Neuron (in vitro differentiated cells): ENCODE measurements around the gene MAP3K9.
A peak's percentile ranks its signal among the peaks of the same experiment; 100 is the strongest.
"Not testable (repeated sequence)": the region's sequence is repeated elsewhere in the genome, so short reads cannot be mapped to it uniquely, and the experiment has no call there.

Experiments used
- H2AFZ ChIP-seq: one replicate; pipeline ENCODE4 v1.6.1; 2013; ENCODE audit warnings: low read depth, mild to moderate bottlenecking, inconsistent platforms, low read length, moderate library complexity
- H3K27me3 ChIP-seq: one replicate; pipeline ENCODE4 v1.6.1; 2013; ENCODE audit warnings: low read length; ENCODE audit not compliant: insufficient read depth
- H3K36me3 ChIP-seq: one replicate; pipeline ENCODE4 v1.6.1; 2013; ENCODE audit warnings: low read length; ENCODE audit not compliant: insufficient read depth
- H3K4me1 ChIP-seq: one replicate; pipeline ENCODE4 v1.6.1; 2013; ENCODE audit warnings: low read length; ENCODE audit not compliant: insufficient read depth
- H3K4me3 ChIP-seq: 2 replicates; pipeline ENCODE4 v1.5.1; 2013; ENCODE audit warnings: mild to moderate bottlenecking, low read length, moderate library complexity
- H3K9me3 ChIP-seq: one replicate; pipeline ENCODE4 v1.6.1; 2013; ENCODE audit warnings: low read length

Gene MAP3K9

DNA sequence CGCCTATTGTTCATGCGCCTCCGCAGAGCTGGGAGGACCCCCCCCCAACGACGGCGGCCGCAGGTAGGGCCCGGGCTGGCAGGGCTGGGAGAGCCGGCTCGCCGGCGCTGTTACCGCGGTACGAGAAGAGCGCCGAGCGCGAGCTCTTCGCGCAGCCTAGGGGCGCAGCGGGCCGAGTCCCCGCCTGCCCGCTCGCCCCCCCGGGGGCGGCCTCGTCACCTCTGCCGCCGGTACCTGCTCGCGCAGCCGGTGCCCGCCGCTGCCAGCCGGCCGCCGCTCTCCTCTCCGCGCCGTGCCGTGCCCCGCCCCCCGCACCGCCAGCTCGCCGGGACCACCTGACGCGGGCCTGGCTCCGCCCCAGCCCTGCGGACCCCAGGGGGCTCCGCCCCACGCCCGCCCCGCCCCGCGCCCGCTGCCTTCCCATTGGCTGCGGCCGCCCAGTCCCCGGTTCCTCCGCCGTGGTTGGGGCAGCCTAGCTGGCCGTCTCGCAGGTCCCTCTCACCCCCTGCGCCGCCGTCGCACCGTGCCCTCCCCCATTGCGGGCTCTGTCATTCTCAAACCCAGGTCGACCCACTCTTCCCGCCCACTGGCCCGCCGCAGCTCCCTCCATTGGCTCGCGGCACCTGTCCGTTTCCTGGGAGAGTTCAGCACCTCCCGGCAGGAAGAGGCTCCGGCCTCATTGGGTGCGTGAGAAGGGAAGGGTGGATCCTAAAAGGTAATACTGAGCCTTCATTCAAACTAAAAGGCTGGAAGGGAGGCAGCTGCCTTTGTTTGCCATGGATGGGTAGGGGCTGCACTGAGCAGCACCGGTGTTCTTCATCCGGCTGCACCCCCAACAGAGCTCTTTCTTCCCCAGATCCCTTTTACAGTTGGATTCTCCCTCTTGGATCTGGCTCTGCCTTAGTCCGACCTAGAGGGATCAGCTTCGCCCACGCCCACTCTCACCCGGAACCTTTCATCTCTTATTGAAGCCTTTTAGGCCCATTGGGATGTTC lies at the start of gene MAP3K9:
Gene MAP3K9, minus strand, starts transcription at position 289 of the 995 bp plus-strand sequence. CDS start 342 bp downstream, outside the sequence.
- Histone ChIP-seq H3K4me3 (peak within 1 kb of the TSS; percentile 87), H2AFZ (peak within 1 kb of the TSS; percentile 83), H3K36me3 (no peaks in the 10 kb centered on the region), H3K27me3 (no peaks in the 10 kb centered on the region), H3K9me3 (no peaks in the 10 kb centered on the region), H3K4me1 (peaks cover 10% of the 10 kb centered on the region)

DNA sequence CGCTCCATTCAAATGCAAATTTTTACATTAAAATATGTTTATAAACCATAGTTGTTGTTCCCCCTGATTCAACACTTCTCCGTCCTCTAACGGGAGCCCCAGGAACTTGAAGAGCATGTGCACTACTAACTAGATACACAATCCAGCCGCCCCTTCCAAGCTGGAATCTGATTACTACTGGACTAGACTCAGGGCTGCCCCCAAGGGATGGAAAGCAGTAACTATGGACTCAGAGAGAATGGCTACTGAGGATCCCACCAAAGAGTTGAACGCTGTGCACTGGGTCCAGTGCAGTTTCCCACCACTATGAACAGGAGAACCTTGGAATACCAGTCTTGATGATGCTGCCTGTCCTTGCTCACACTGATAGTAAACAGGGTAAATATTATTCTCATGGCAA lies 49.3 kb upstream of the MAP3K9 start:
- no peak overlapping the region for H2AFZ ChIP-seq
- H3K4me3 ChIP-seq: no peak overlapping the region
- no peaks in the 10 kb centered on the region for H3K9me3 ChIP-seq
- no peaks in the 10 kb centered on the region for H3K4me1 ChIP-seq
- no peaks in the 10 kb centered on the region for H3K36me3 ChIP-seq
- no peaks in the 10 kb centered on the region for H3K27me3 ChIP-seq

DNA sequence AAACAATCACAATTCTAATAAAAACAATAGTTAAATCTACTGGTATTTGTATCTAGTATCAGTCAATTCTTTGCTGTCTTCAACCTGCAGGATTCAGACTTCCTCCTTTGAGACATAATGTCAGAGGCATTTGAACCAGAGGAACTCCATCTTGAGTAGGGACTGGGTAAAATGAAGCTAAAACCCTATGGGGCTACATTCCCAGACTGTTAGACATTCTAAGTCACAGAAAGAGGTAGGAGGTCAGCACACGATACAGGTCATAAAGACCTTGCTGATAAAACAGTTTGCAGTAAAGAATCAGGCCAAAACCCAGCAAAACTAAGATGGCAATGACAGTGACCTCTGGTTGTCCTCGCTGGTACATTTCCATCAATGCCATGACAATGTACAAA lies 48.2 kb upstream of the MAP3K9 start:
- Histone ChIP-seq H3K4me1 (no peaks in the 10 kb centered on the region), H3K36me3 (no peaks in the 10 kb centered on the region), H3K27me3 (no peaks in the 10 kb centered on the region), H3K4me3 (no peak overlapping the region), H3K9me3 (no peaks in the 10 kb centered on the region), H2AFZ (no peak overlapping the region)

DNA sequence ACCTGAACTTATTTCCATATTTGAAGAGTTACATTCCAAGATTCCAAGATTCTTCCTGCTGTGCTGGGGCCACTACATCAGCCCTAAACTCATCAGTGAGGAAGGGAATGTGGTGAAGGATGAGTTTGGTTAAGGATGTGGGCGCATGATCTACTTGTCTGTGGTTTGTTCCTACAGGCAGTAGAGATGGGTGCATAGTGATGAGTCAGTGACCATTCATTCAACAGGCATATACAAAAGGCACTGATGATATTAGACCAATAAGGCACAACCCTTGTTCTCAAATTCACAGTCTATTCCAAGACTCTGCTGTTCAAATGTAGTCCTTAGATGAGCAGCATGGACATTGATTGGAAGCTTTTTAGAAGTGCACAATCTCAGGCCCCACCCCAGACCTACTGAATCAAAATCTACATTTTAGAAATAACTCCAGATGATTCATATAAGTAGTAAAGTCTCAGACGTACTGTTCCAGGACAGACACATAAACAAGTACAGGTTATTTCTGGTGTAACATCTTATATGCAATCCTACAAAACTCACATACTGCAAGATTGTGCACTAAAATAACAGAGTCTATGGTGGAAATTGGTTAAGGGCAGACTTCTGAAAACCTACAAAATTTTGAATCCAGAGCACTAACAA lies 47.7 kb upstream of the MAP3K9 start:
- no peak overlapping the region for H2AFZ ChIP-seq
- no peaks in the 10 kb centered on the region for H3K27me3 ChIP-seq
- no peaks in the 10 kb centered on the region for H3K4me1 ChIP-seq
- no peak overlapping the region for H3K4me3 ChIP-seq
- no peaks in the 10 kb centered on the region for H3K9me3 ChIP-seq
- H3K36me3 ChIP-seq: no peaks in the 10 kb centered on the region

DNA sequence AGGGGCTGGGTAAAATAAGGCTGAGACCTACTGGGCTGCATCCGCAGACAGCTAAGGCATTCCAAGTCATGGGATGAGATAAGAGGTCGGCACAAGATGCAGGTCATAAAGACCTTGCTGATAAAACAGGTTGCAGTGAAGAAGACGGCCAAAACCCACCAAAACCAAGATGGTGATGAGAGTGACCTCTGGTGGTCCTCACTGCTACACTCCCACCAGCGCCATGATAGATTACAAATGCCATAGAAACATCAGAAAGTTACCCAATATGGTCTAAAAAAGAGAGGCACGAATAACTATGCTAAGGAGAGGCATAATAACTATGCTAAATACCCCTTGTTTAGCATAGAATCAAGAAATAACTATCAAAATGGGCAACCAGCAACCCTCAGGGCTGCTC lies 46.2 kb upstream of the MAP3K9 start:
- Histone ChIP-seq H2AFZ (no peak overlapping the region), H3K9me3 (no peaks in the 10 kb centered on the region), H3K27me3 (peaks cover under 1% of the 10 kb centered on the region), H3K4me1 (no peaks in the 10 kb centered on the region), H3K4me3 (no peak overlapping the region), H3K36me3 (no peaks in the 10 kb centered on the region)

DNA sequence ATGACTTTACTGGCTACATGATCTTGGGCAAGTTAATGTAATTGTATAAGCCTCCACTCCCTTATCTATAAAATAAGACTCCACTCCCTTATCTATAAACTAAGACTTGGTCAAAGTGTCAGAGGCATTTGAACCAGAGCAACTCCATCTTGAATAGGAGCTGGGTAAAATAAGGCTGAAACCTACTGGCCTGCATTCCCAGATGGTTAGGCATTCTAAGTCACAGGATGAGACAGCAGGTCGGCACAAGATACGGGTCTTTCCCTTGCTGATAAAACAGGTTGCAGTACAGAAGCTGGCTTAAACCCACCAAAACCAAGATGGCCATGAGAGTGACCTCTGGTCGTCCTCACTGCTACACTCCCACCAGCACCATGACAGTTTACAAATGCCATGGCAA lies 44.3 kb upstream of the MAP3K9 start:
- not testable (repeated sequence) for H3K4me3 ChIP-seq, H3K9me3 ChIP-seq, H3K36me3 ChIP-seq, H3K27me3 ChIP-seq, H2AFZ ChIP-seq, H3K4me1 ChIP-seq

DNA sequence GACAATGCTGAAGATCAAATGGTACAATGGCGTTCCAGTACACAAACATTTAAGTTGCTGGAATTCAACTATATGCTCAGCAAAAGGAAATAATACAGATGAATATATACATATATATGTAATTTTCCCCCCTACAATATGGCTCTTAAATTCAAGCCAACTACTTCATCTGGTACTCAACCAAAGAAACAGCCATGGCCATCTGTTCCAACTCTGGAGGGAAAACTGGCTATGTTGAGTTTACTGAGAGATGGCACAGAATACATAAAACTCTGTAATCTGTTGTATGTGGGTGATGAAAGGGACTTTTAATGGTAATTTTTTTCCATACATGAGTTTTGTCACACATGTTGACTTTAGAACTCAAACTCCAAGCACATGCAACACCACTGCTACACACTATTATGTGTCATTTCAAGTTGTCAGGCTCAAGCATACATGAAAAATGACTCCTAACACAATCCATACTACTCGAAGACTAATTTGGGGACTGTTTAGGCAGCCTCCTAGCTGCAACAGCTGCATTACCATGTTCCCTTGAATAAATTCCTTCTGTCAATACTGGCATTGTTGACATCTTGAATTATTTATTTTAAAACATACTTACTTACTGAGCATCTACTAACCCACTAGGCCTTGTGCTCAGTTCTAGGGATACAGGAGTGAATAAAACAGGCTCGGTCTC lies 38.2 kb upstream of the MAP3K9 start:
- Histone ChIP-seq H3K4me3 (no peak overlapping the region), H3K9me3 (no peaks in the 10 kb centered on the region), H3K36me3 (no peaks in the 10 kb centered on the region), H3K27me3 (peaks cover 2% of the 10 kb centered on the region), H2AFZ (no peak overlapping the region), H3K4me1 (no peaks in the 10 kb centered on the region)

DNA sequence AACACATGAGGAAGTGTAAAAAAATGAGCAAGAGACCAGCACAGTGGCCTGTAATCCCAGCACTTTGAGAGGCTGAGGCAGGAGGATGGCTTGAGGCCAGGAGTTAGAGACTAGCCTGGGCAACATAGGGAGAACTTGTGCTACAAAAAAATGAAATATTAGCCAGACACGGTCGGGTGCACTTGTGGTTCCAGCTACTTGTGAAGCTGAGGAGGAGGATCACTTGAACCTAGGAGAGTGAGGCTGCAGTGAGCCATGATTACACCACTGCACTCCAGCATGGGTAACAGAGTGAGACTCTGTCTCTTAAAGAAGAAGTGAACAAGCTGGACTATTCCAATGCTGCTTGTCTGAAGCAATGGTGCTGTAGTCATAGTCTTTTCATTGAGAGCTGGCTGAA lies 36.3 kb upstream of the MAP3K9 start:
- no peaks in the 10 kb centered on the region for H3K4me1 ChIP-seq
- H2AFZ ChIP-seq: no peak overlapping the region
- peaks cover 2% of the 10 kb centered on the region for H3K27me3 ChIP-seq
- H3K36me3 ChIP-seq: no peaks in the 10 kb centered on the region
- no peak overlapping the region for H3K4me3 ChIP-seq
- peaks cover 2% of the 10 kb centered on the region for H3K9me3 ChIP-seq

DNA sequence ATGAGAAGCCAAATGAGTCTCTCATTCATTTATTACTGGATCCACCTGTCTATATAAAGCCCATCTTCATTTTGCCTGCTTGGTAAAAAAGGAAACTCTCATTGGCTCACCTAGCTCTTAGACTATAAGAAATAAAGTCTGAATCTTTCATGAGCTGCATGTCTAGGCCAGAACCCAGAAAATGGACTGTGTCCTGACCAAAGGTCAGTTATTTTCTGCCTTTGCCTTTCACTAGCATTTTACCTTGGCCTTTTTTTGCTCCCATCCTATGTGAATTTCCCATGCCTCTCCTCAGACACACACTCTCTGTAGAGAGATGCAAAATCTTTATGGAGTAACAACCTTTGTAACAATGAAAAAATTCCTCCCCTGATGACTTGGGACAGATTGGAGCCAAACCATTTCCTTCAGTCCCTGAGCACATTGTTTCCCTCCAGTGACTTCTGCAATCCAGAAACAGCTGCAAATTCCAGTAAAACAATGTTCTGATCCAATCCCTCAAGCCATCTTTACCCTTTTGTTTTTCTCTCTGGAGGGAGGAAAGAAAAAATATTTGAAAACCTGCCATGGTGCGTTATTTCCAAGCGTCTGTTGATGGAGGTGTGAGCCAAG lies 33.6 kb upstream of the MAP3K9 start:
- no peaks in the 10 kb centered on the region for H3K27me3 ChIP-seq
- H2AFZ ChIP-seq: no peak overlapping the region
- H3K4me3 ChIP-seq: no peak overlapping the region
- H3K36me3 ChIP-seq: no peaks in the 10 kb centered on the region
- H3K4me1 ChIP-seq: no peaks in the 10 kb centered on the region
- H3K9me3 ChIP-seq: peaks cover 2% of the 10 kb centered on the region

DNA sequence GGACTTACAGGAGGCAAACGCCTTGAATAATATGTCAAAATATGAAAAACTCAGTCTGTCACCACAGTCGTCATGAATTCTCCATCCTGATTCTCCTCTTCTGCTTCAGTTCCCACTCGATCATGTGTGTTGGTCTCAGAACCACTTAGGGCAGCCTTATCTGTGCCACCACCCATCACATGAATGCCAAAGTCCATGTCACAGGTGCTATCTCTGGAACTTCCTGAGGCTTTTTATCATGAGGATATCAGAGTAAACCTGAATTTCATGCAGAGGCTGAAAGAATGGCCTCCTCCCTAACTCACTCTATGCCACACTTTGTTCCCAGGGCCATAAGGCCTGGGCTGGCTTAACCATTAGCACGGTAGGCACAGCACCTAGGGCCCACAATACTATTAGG lies 28.8 kb upstream of the MAP3K9 start:
- Histone ChIP-seq H3K4me3 (no peak overlapping the region), H3K4me1 (no peaks in the 10 kb centered on the region), H3K27me3 (no peaks in the 10 kb centered on the region), H3K9me3 (peaks cover 2% of the 10 kb centered on the region), H3K36me3 (no peaks in the 10 kb centered on the region), H2AFZ (no peak overlapping the region)

DNA sequence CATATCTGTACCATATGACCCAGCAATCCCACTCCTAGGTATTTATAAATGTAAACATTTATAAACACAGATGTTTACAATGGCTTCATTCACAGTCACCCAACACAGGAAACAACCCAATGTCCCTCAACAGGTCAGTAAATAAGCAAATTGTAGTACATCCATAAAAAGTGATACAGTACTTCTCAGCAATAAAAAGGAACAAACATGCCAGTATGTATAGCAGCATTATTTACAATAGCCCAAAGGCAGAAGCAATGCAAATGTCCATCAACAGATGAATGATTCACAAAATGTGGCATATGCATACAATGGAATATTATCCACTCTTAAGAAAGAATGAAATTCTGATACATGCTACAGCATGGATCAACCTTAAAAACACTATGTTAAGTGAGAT lies 27.6 kb upstream of the MAP3K9 start:
- no peaks in the 10 kb centered on the region for H3K36me3 ChIP-seq
- H3K27me3 ChIP-seq: no peaks in the 10 kb centered on the region
- peaks cover 2% of the 10 kb centered on the region for H3K9me3 ChIP-seq

DNA sequence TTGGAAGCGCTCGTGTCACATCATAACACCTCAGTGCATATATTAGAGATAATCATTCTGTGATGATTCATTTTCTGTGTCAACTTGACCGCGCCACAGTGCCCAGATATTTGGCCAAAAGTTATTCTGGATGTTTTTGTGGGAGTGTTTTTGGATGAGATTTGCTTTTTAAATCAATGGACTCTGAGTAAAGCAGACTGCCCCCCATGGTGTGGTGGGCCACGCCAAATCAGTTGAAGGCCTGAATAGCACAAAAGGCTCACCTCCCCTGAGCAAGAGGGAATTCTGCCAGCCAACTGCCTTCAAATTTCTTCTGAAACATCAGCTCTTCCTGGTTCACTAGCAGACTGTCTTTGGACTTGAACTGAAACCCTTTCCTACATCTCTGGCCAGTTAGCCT lies 24.6 kb upstream of the MAP3K9 start:
- Histone ChIP-seq H3K27me3 (peaks cover 10% of the 10 kb centered on the region), H3K4me1 (no peaks in the 10 kb centered on the region), H3K4me3 (no peak overlapping the region), H2AFZ (no peak overlapping the region), H3K36me3 (no peaks in the 10 kb centered on the region), H3K9me3 (no peaks in the 10 kb centered on the region)

More for the DNA sequence above, 27.6 kb upstream of the MAP3K9 start:
- Histone ChIP-seq H2AFZ (no peak overlapping the region), H3K4me1 (no peaks in the 10 kb centered on the region), H3K4me3 (no peak overlapping the region)
